IMR-90 (cell line): ENCODE results near the gene MIER2. TPM values are rescaled to one million over a fixed set of nuclear protein-coding genes. Genes with fewer than 3 reads are reported as not detected.

ENCODE experiments used
- ATAC-seq: fragments of 200-7000 bp; cut with Tn5 transposase; 2 replicates; pipeline ENCODE4 v1.9.1; 2020; ENCODE audit warnings: low read depth, mild to moderate bottlenecking, moderate library complexity
- BruUV-seq: library from RNA; stranded (reverse); fragments of 400-500 nt; replicated peaks from 2 replicates; lab custom pipeline; 2021; lab: Mats Ljungman, UMichigan
- CTCF ChIA-PET: fragments of 300-600 bp; formaldehyde crosslinking; extraction: SDS; loops from one replicate; lab custom pipeline; 2021; ENCODE audit warnings: antibody characterized with exemption; lab: Yijun Ruan, JAX
- POLR2A ChIA-PET: fragments of 300-600 bp; sonication (Branson Sonifier 250); formaldehyde crosslinking; loops from one replicate; lab custom pipeline; 2022; ENCODE audit warnings: antibody characterized with exemption; ENCODE audit not compliant: unreplicated experiment; lab: Charles Lee
- DNase-seq: peaks from one replicate; pipeline ENCODE4 v3.0.0; 2013
- H2AFZ ChIP-seq: replicated peaks from 2 replicates; pipeline ENCODE3; 2013; ENCODE audit warnings: low read length, mild to moderate bottlenecking; ENCODE audit not compliant: poor library complexity
- H2AK5ac ChIP-seq: 2 replicates; pipeline ENCODE4 v1.6.1; 2013; ENCODE audit warnings: low read depth, low read length, inconsistent platforms
- H2AK9ac ChIP-seq: replicated peaks from 2 replicates; pipeline ENCODE3; 2013; ENCODE audit warnings: mild to moderate bottlenecking, low read depth, low read length, moderate library complexity; ENCODE audit not compliant: poor library complexity
- H2BK120ac ChIP-seq: 2 replicates; pipeline ENCODE4 v1.6.1; 2013; ENCODE audit warnings: low read depth, low read length, inconsistent platforms
- H2BK15ac ChIP-seq: 3 replicates; pipeline ENCODE4 v1.6.1; 2013; ENCODE audit warnings: low read depth, low read length, inconsistent platforms
- H2BK20ac ChIP-seq: 2 replicates; pipeline ENCODE4 v1.6.1; 2013; ENCODE audit warnings: low read depth, mild to moderate bottlenecking, inconsistent platforms, low read length, moderate library complexity
- H2BK5ac ChIP-seq: 2 replicates; pipeline ENCODE4 v1.6.1; 2013; ENCODE audit warnings: mild to moderate bottlenecking, low read depth, low read length, inconsistent platforms; ENCODE audit not compliant: poor library complexity, severe bottlenecking
- H3K14ac ChIP-seq: replicated peaks from 2 replicates; pipeline ENCODE4 v1.6.1; 2013; ENCODE audit warnings: low read depth, low read length, inconsistent platforms
- H3K18ac ChIP-seq: 2 replicates; pipeline ENCODE4 v1.6.1; 2013; ENCODE audit warnings: low read depth, low read length, control low read depth
- H3K23ac ChIP-seq: 2 replicates; pipeline ENCODE4 v1.6.1; 2013; ENCODE audit warnings: low read depth, low read length, inconsistent platforms
- H3K27ac ChIP-seq: 2 replicates; pipeline ENCODE4 v1.5.1; 2013; ENCODE audit warnings: mild to moderate bottlenecking, control low read depth, low read length; ENCODE audit not compliant: insufficient read depth
- H3K27me3 ChIP-seq: 2 replicates; pipeline ENCODE4 v1.6.1; 2013; ENCODE audit warnings: low read length; ENCODE audit not compliant: control insufficient read depth, insufficient read depth
- H3K36me3 ChIP-seq: 2 replicates; pipeline ENCODE4 v1.6.1; 2013; ENCODE audit warnings: low read length, mixed read lengths; ENCODE audit not compliant: control insufficient read depth, insufficient read depth
- H3K4ac ChIP-seq: 2 replicates; pipeline ENCODE4 v1.6.1; 2013; ENCODE audit warnings: low read depth, low read length, inconsistent platforms
- H3K4me1 ChIP-seq: 2 replicates; pipeline ENCODE4 v1.6.1; 2013; ENCODE audit warnings: low read length, mixed read lengths; ENCODE audit not compliant: control insufficient read depth, insufficient read depth
- H3K4me2 ChIP-seq: 2 replicates; pipeline ENCODE4 v1.6.1; 2013; ENCODE audit warnings: low read depth, mild to moderate bottlenecking, control low read depth, low read length, moderate library complexity
- H3K4me3 ChIP-seq: 2 replicates; pipeline ENCODE4 v1.5.1; 2013; ENCODE audit warnings: low read depth, mild to moderate bottlenecking, control low read depth, low read length, moderate library complexity; ENCODE audit not compliant: insufficient read depth
- H3K56ac ChIP-seq: 2 replicates; pipeline ENCODE4 v1.6.1; 2013; ENCODE audit warnings: low read length, inconsistent platforms; ENCODE audit not compliant: insufficient read depth; ENCODE audit errors: extremely low read depth
- H3K79me1 ChIP-seq, 2 experiments: 2 replicates each; pipeline ENCODE4 v1.6.1; 2013; ENCODE audit warnings: low read length in 2 of 2, inconsistent platforms in 1 of 2, low read depth in 1 of 2
- H3K9ac ChIP-seq: 2 replicates; pipeline ENCODE4 v1.6.1; 2013; ENCODE audit warnings: low read depth, low read length, control low read depth
- H3K9me1 ChIP-seq: 2 replicates; pipeline ENCODE4 v1.6.1; 2013; ENCODE audit warnings: low read length, inconsistent platforms; ENCODE audit not compliant: insufficient read depth
- H3K9me3 ChIP-seq: 2 replicates; pipeline ENCODE4 v1.6.1; 2013; ENCODE audit warnings: low read length; ENCODE audit not compliant: control insufficient read depth, insufficient read depth
- H4K20me1 ChIP-seq: 2 replicates; pipeline ENCODE4 v1.6.1; 2013; ENCODE audit warnings: low read length, inconsistent platforms; ENCODE audit not compliant: insufficient read depth
- H4K5ac ChIP-seq: 2 replicates; pipeline ENCODE4 v1.6.1; 2013; ENCODE audit warnings: mild to moderate bottlenecking, low read depth, low read length, control low read depth
- H4K8ac ChIP-seq, 2 experiments: 2 replicates each; pipeline ENCODE4 v1.6.1; 2013; ENCODE audit warnings: low read depth in 2 of 2, low read length in 2 of 2, control low read depth in 1 of 2, inconsistent platforms in 1 of 2
- H4K91ac ChIP-seq: 2 replicates; pipeline ENCODE4 v1.6.1; 2013; ENCODE audit warnings: low read depth, low read length, inconsistent platforms; ENCODE audit not compliant: insufficient read depth
- BHLHE40 ChIP-seq: fragments of 150-350 bp; IDR thresholded peaks from 2 replicates; pipeline ENCODE4 v1.6.1; 2016; ENCODE audit warnings: mild to moderate bottlenecking, low read depth, low read length
- CEBPB ChIP-seq: IDR thresholded peaks from 2 replicates; pipeline ENCODE4 v1.6.1; 2012; ENCODE audit warnings: low read depth, low read length, improper control_type of control experiment
- CHD1 ChIP-seq: IDR thresholded peaks from 2 replicates; pipeline ENCODE4 v1.6.1; 2012; ENCODE audit warnings: low read depth, low read length, improper control_type of control experiment
- CTCF ChIP-seq: conservative IDR thresholded peaks from 2 replicates; pipeline ENCODE4 v1.5.1; 2012; ENCODE audit warnings: mild to moderate bottlenecking, low read depth, low read length, improper control_type of control experiment
- ELK1 ChIP-seq: fragments of 150-350 bp; IDR thresholded peaks from 2 replicates; pipeline ENCODE4 v1.6.1; 2016; ENCODE audit warnings: low read depth, mild to moderate bottlenecking, low read length, moderate library complexity, borderline replicate concordance
- FOS ChIP-seq: fragments of 150-350 bp; IDR thresholded peaks from 2 replicates; pipeline ENCODE4 v1.6.1; 2016; ENCODE audit warnings: low read depth, low read length
- MAFK ChIP-seq: IDR thresholded peaks from 2 replicates; pipeline ENCODE4 v1.6.1; 2012; ENCODE audit warnings: low read depth, low read length, improper control_type of control experiment
- MAZ ChIP-seq: IDR thresholded peaks from 2 replicates; pipeline ENCODE4 v1.6.1; 2012; ENCODE audit warnings: low read depth, mild to moderate bottlenecking, low read length, improper control_type of control experiment, moderate library complexity, borderline replicate concordance
- MXI1 ChIP-seq: IDR thresholded peaks from 2 replicates; pipeline ENCODE4 v1.6.1; 2012; ENCODE audit warnings: low read depth, mild to moderate bottlenecking, low read length, moderate library complexity, borderline replicate concordance
- POLR2A ChIP-seq: IDR thresholded peaks from 2 replicates; pipeline ENCODE4 v1.6.1; 2012; ENCODE audit warnings: mild to moderate bottlenecking, low read depth, low read length
- RAD21 ChIP-seq: IDR thresholded peaks from 2 replicates; pipeline ENCODE4 v1.6.1; 2012; ENCODE audit warnings: low read length, improper control_type of control experiment
- SMC3 ChIP-seq: fragments of 150-350 bp; IDR thresholded peaks from 2 replicates; pipeline ENCODE4 v1.6.1; 2016; ENCODE audit warnings: low read depth, mild to moderate bottlenecking, antibody characterized with exemption, low read length, moderate library complexity
- USF2 ChIP-seq: fragments of 150-350 bp; IDR thresholded peaks from 2 replicates; pipeline ENCODE4 v1.6.1; 2017; ENCODE audit warnings: mild to moderate bottlenecking, antibody characterized with exemption, low read length, low read depth
- WGBS, 2 experiments: methylation state at CpG; one replicate each; pipeline versions ENCODE4 v1.1.5 to v1.1.7; 2013; ENCODE audit warnings: missing lambda C conversion rate in 2 of 2; ENCODE audit not compliant: insufficient read length in 1 of 2; ENCODE audit errors: extremely low coverage in 2 of 2; 5-methylcytosine and 5-hydroxymethylcytosine counted together
- dilution Hi-C: fragments of 300-500 bp; cut with HindIII; formaldehyde crosslinking; loops from one replicate; pipeline ENCODE4 v1.14.3; 2018; ENCODE audit warnings: low sequenced_read_pairs; ENCODE audit not compliant: unreplicated experiment
- in situ Hi-C: fragments of 300-500 bp; cut with MboI; formaldehyde crosslinking; loops from 3 replicates; pipeline ENCODE4 v1.14.3; 2019; ENCODE audit warnings: low sequenced_read_pairs, inconsistent platforms, mixed read lengths
- intact Hi-C: fragments of 100-400 bp; cut with micrococcal nuclease; formaldehyde crosslinking; loops from 2 replicates; pipeline ENCODE4 v1.10.0; 2022
- polyA plus RNA-seq, 3 experiments: library from polyadenylated mRNA; depleted of rRNA; stranded (reverse); fragments of >200 nt; gene quantifications; 2 replicates each; pipeline ENCODE4 v1.2.3, GENCODE V29; 2012; ENCODE audit warnings: low replicate concordance in 1 of 3
- total RNA-seq: library from RNA; depleted of rRNA; stranded (reverse); fragments of >200 nt; gene quantifications from 2 replicates; pipeline ENCODE4 v1.2.3, GENCODE V29; 2012

The MIER2 gene
- total and polyA plus RNA-seq, 2 of the 4 experiments (the other 2 are of a cell fraction), result 28.0 to 28.4 TPM

GRCh38 chr19:313169-313987, 31.2 kb downstream of the MIER2 start (continued):
- TF ChIP-seq MAFK, result no peak

GRCh38 chr19:311813-312261, 32.8 kb downstream of the MIER2 start:
- no TSS peak for BruUV-seq
- ATAC-seq (no peak), DNase-seq (no peak)
- H2BK15ac ChIP-seq, result no peak overlapping the region
- dilution Hi-C loops (no loop called here), intact Hi-C loops (no loop called here), in situ Hi-C loops (no loop called here)
- peaks cover 57% of the 10 kb centered on the region for H4K20me1 ChIP-seq
- no peak overlapping the region for H4K91ac ChIP-seq
- H4K8ac ChIP-seq, result no peak overlapping the region
- no peaks in the 10 kb centered on the region for H3K27me3 ChIP-seq
- WGBS, 2 experiments, result 88% methylated on average over 19 of the region's 33 CpGs; no CpG with 5 or more reads in 1 of the 2 experiments
- no peaks in the 10 kb centered on the region for H3K9me3 ChIP-seq
- peaks cover 2% of the 10 kb centered on the region; the same call in 1 of the 2 replicates for H3K9me1 ChIP-seq
- H3K4me1 ChIP-seq, result no peaks in the 10 kb centered on the region
- H2BK120ac ChIP-seq, result no peak overlapping the region
- no peak overlapping the region for H3K9ac ChIP-seq
- H2AK9ac ChIP-seq, result no peak overlapping the region
- H3K14ac ChIP-seq, result no peak overlapping the region
- H3K23ac ChIP-seq, result no peak overlapping the region
- H3K79me1 ChIP-seq, result peaks cover 11 to 49% of the 10 kb centered on the region in 2 experiments
- POLR2A ChIA-PET, result no interaction called here
- no peak for TF ChIP-seq CTCF
- no peak for TF ChIP-seq USF2
- TF ChIP-seq BHLHE40, result no peak
- TF ChIP-seq SMC3, result no peak
- TF ChIP-seq MAZ, result no peak
- no peak for TF ChIP-seq ELK1
- no peak for TF ChIP-seq RAD21
- TF ChIP-seq CEBPB, result no peak
- TF ChIP-seq POLR2A, result no peak
- no peak for TF ChIP-seq FOS
- TF ChIP-seq CHD1, result no peak
- TF ChIP-seq MAFK, result no peak
- no peak for TF ChIP-seq MXI1
- no peak overlapping the region for H2BK20ac ChIP-seq
- no peak overlapping the region for H3K18ac ChIP-seq
- no peak overlapping the region for H3K56ac ChIP-seq
- no peak overlapping the region for H2AK5ac ChIP-seq
- H3K4ac ChIP-seq, result no peak overlapping the region
- no peak overlapping the region for H3K4me2 ChIP-seq
- H4K5ac ChIP-seq, result no peak overlapping the region
- H2AFZ ChIP-seq, result no peak overlapping the region
- no peak overlapping the region for H3K4me3 ChIP-seq
- CTCF ChIA-PET, result no interaction called here
- peaks cover 64% of the 10 kb centered on the region for H3K36me3 ChIP-seq
- no peak overlapping the region for H2BK5ac ChIP-seq
- H3K27ac ChIP-seq, result no peak overlapping the region
